GM21526 (cell line): ENCODE results near the gene SSMEM1.
"Not testable (repeated sequence)": the region's sequence is repeated elsewhere in the genome, so short reads cannot be mapped to it uniquely, and the experiment has no call there.

Experiments
- ATAC-seq: cut with Tn5 transposase; IDR thresholded peaks from one replicate; pipeline ENCODE4 v1.9.1; 2021; ENCODE audit warnings: moderate library complexity; ENCODE audit not compliant: unreplicated experiment, low FRiP score

The SSMEM1 gene

DNA sequence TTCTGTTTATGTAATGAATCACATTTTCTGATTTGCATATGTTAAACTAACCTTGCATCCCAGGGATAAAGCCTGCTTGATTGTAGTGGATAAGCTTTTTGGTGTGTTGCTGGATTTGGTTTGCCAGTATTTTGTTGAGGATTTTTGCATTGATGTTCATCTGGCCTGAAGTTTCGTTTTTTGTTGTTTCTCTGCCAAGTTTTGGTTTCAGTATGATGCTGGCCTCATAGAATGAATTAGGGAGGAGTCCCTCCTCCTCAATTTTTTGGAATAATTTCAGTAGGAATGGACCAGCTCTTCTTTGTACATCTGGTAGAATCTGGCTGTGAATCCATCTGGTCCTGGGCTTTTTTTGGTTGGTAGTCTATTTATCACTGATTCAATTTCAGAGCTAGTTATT lies 35.8 kb downstream of the SSMEM1 start:
- ATAC-seq: not testable (repeated sequence)

DNA sequence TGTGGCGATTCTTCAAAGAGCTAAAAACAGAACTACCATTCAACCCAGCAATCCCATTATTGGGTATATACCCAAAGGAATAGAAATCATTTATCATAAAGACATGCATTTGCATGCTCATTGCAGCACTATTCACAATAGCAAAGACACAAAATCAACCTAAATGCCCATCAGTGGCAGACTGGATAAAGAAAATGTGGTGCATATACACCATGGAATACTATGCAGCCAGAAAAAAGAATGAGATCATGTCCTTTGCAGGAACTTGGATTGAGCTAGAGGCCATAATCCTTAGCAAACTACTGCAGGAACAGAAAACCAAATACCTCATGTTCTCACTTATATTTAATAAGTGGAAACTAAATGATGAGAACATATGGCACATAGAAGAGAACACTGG lies 38.8 kb downstream of the SSMEM1 start:
- ATAC-seq: not testable (repeated sequence)

- ATAC-seq: not testable (repeated sequence)
These were observed 41.2 kb downstream of the SSMEM1 start for GRCh38 chr7:130248842-130249241.

GRCh38 chr7:130249626-130250025 lies 42.0 kb downstream of the SSMEM1 start:
- not testable (repeated sequence) for ATAC-seq

DNA sequence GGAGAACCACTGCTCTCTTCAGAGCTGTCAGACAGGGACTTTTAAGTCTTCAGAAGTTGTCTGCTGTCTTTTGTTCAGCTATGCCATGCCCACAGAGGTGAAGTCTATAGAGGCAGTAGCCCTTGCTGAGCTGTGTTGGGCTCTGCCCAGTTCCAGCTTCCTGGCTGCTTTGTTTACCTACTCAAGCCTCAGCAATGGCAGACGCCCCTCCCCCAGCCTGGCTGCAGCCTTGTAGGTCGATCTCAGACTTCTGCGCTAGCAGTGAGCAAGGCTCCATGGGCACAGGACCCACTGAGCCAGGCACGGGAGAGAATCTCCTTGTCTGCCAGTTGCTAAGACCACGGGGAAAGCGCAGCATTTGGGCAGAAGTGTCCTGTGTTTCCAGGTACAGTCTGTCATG lies 46.9 kb downstream of the SSMEM1 start:
- ATAC-seq: no peak

DNA sequence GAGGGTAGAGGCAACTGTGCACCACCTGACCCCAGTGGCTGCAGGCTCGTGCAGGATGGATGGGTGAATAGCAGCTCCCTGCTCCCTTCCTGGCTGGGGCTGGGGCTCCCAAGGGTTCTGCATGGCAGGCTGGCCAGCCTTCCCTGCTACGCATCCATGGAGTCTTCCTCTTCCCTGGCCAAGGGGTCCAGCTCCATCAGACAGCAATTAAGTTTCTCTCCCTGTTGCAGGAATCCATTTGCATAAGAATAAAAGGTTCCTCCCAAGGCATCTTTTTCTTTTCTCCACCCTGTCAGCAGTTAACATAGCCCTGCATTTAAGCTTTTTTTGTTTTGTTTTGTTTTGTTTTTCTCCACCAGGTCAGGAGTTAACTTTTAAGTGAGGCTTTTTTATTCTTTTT lies 49.0 kb downstream of the SSMEM1 start:
- no peak for ATAC-seq

- ATAC-seq: no peak
These were observed 50.9 kb downstream of the SSMEM1 start for GRCh38 chr7:130258494-130259078.

- ATAC-seq: no peak
These were observed 54.8 kb downstream of the SSMEM1 start for GRCh38 chr7:130262448-130262847.

- no peak for ATAC-seq
These were observed 55.5 kb downstream of the SSMEM1 start for GRCh38 chr7:130263130-130263529.
